Ishikawa (cell line): Measurements from ENCODE around the gene MCM8.

Experiments used
- CEBPB ChIP-seq: IDR thresholded peaks from 2 replicates; pipeline ENCODE4 v1.6.1; 2012
- CREB1 ChIP-seq: IDR thresholded peaks from 2 replicates; pipeline ENCODE4 v1.6.1; 2012; ENCODE audit warnings: low read depth
- EGR1 ChIP-seq: IDR thresholded peaks from 2 replicates; pipeline ENCODE4 v1.6.1; 2012
- EP300 ChIP-seq: IDR thresholded peaks from 2 replicates; pipeline ENCODE4 v1.6.1; 2012; ENCODE audit warnings: borderline replicate concordance
- FOXM1 ChIP-seq: IDR thresholded peaks from 2 replicates; pipeline ENCODE4 v1.6.1; 2012; ENCODE audit warnings: low read depth, borderline replicate concordance
- NFIC ChIP-seq: IDR thresholded peaks from 2 replicates; pipeline ENCODE4 v1.6.1; 2012
- RAD21 ChIP-seq: IDR thresholded peaks from 2 replicates; pipeline ENCODE4 v1.6.1; 2012; ENCODE audit warnings: low read depth
- REST ChIP-seq: IDR thresholded peaks from 2 replicates; pipeline ENCODE4 v1.6.1; 2012; ENCODE audit warnings: low read depth, mild to moderate bottlenecking
- TAF1 ChIP-seq: IDR thresholded peaks from 2 replicates; pipeline ENCODE4 v1.6.1; 2012; ENCODE audit warnings: low read depth, mild to moderate bottlenecking
- TEAD4 ChIP-seq: IDR thresholded peaks from 2 replicates; pipeline ENCODE4 v1.6.1; 2012
- USF1 ChIP-seq: IDR thresholded peaks from 2 replicates; pipeline ENCODE4 v1.6.1; 2012
- YY1 ChIP-seq: IDR thresholded peaks from 2 replicates; pipeline ENCODE4 v1.6.1; 2012; ENCODE audit warnings: low read depth
- ZBTB7A ChIP-seq: IDR thresholded peaks from 2 replicates; pipeline ENCODE4 v1.6.1; 2012; ENCODE audit warnings: low read depth
- TF ChIP-seq, protein P1 (sequence below): IDR thresholded peaks from 2 replicates; pipeline ENCODE4 v1.6.1; 2012

GRCh38 chr20:5923493-5923892 is 27.0 kb upstream of the MCM8 start:
- TF ChIP-seq NFIC (no peak), CEBPB (no peak), REST (no peak), TAF1 (no peak), EP300 (no peak), USF1 (no peak), EGR1 (no peak), YY1 (no peak), RAD21 (no peak), CREB1 (no peak), ZBTB7A (no peak), FOXM1 (no peak), TEAD4 (no peak)
- TF ChIP-seq, protein P1, sequence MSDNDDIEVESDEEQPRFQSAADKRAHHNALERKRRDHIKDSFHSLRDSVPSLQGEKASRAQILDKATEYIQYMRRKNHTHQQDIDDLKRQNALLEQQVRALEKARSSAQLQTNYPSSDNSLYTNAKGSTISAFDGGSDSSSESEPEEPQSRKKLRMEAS, result no peak
